Non-pigmented ciliary epithelial cell (primary cell): ENCODE results near the gene MEF2A.
A peak's percentile ranks its signal among the peaks of the same experiment; 100 is the strongest.
"Not testable (repeated sequence)": the region's sequence is repeated elsewhere in the genome, so short reads cannot be mapped to it uniquely, and the experiment has no call there.

Experiments used
- DNase-seq: peaks from one replicate; pipeline ENCODE4 v3.0.0-alpha.2; 2010; ENCODE audit warnings: low read depth

Gene MEF2A

DNA sequence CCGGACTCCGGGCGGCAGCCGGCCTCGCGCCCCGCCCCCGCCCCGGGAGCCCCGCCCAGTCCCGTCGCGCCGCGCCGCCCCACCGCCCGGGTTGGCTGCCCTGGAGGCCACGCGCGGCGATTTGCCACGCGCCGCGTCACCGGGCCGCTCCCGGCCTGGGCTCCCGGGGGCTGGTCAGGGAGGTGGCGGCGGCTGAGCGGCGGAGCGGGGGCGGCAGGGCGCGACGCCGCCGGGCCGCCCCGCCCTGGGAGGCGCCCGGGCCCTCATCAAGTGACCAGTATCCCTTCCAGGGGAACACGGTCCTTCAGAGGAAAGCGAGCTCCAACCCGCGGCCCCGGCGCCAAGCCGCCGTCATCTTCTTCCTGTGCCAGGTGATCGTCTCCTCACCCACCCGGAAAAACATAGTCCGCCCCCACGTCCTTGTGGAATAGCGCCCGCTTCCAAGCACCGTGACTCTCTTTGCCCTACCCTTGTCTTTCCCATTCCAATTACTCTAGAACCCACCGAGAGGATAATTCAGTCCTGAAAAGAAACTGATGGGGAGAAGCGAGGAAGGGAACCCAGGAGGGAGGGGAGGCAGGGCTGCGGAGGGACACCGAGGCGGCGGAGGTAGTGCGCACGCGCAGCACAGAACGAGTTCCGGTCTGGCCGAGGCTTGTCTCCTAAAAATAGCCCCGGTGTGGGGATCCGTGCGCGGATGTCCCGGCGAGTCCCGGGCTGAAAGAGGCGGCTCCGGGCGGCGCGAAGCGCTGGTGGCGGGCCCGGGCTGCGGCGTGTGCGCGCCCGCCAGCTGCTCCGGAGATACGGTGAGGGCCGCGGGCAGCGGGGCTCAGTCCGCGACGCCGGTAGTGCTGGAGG lies at the start of gene MEF2A:
Gene MEF2A (plus strand): TSS at position 686 of the 858 bp plus-strand sequence. CDS start 67,136 bp downstream, outside the sequence.
- DNase-seq: peak; percentile 71

DNA sequence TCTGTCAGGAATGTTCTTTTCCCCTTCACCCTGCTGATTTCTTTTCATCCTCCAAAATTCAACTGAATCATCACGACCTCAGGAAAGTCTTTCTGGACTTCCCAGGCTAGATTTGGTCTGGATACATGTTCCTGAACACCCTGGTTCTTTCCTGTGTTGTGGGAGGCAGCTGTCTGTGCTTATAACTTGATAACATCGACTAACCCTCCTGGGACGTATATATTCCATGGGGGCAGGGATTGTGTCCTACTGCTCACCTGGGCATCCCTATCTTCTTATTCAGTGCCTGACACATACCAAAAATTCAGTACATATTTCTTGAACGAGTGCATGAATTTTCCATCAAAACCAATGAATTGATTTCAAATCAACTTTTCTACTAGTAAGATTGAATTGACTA lies 47.6 kb upstream of the MEF2A start:
- no peak for DNase-seq

DNA sequence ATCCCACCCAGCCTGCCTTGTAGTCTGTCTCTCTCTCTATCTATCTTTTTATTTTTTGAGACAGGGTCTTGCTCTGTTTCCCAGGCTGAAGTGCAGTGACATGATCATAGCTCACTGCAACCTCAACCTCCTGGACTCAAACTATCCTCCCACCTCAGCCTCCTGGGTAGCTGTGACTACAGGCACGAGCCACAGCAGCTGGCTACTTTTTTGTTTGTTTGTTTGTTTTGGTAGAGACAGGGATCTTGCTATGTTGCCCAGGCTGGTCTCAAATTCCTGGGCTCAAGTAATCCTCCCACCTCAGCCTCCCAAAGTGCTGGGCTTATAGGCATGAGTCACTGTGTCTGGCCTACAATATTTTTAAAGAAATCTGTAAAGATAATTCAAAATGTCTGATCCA lies 46.4 kb upstream of the MEF2A start:
- DNase-seq: not testable (repeated sequence)

DNA sequence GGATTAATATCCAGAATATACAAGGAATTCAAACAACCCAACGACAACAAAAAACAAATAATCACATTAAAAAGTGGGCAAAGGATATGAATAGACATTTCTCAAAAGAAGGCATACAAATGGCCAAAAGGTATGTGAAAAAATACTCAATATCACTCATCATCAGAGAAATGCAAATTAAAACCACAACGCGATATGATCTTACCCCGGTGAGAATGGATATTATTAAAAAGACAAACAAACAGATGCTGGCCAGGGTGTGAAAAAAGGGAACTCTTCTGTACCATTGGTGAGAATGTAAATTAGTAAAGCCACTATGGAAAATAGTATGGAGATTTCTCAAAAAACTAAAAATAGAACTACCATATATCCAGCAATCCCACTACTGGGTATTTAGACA lies 43.5 kb upstream of the MEF2A start:
- DNase-seq: no peak

DNA sequence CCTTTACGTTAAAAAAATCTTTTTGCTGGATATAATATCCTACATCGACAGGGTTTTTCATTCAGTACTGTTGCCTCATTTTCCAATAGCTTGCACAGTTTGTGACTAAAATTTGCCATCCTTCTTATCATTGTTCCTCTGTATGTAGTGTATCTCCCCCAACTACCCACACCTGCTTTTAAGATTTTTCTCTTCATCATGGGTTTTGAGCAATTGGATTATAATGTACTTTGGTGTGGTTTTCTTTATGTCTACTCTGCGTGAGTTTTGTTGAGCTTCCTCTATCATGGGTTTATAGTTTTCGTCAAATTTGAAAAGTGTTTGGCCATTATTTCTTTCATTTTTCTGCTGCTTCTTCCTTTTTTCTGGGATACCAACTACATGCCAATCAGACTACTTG lies 39.6 kb upstream of the MEF2A start:
- no peak for DNase-seq

DNA sequence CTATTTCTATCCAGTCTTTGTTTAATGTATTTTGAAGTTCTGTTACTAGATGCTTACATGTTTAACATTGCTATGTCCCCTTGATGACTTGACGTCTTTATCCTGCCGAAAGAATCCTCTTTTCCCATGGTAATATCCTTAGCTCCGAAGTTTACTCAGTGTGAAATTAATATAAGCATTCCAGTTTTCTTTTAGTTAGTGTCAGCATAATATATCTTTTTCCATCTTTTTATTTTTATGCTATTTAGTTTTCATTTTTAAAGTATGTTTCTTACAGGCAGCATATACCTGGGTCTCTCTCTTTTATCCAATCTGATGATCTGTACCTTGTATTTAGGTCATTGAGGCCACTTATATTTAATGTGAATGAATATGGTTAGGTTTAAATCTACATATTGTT lies 39.1 kb upstream of the MEF2A start:
- DNase-seq: no peak

DNA sequence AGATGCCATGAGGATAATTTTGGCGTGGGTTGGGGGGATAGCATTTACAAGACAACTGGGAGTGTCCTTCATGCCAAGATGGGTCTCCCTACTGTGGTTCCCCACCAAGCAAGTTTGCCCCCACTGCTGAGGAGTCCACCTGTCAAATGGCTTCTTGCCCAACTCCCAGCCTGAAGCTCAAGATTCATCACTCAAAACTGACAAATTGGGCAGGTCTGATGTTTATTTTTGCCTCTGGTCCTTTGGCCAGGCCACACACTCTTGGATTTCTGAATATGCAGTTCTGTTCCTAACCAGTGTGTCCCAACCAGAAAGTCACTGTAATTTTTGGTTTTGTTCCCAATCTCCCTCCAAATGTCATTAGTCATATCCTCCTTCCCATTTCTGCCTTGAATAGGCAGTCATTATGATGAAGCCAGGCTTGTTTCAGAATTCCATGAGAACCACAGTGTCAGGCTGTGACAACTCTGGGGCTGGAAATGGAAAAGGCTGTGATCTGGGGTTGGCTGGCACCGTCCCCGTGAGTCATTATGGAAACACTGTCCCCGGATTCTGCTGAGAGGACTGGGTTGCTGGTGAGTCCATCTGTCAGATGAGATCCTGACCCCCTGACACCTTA lies 29.3 kb upstream of the MEF2A start:
- peak; percentile 17 for DNase-seq

DNA sequence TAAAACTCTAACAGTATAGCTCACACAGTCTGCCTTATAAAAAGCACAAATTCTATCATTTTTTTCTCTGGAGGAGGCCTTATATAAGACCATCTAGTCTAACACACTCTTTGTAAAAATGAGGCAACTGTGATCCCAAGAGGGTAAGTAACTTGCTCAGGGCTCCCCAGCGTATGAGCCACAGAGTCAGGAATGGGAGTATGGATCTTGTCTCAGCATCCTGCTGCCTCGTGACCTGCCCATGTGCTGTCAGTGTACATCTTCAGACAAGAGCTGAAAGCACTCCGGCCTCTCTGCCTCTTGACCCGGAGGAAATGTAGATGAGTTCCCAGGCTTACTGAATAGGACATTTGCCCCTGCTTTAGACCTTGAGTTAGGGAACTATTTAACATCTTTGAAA lies 28.4 kb upstream of the MEF2A start:
- no peak for DNase-seq

DNA sequence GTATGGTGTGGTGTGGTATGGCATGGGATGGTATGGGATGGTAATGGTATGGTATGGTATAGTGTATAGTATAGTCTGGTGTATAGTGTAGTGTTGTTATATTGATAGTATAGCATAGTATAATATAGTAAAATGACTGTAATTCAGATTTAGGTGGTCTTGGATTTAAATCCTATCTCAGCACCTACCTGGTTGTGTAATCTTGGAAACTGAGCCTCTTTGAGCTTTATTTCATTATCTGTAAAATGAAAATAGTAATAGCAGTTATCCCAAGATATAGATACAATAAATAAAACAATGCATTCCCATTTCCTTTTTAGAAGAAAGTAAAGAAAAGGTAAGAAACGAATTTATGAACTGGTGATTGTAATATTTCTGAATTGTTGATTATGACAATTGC lies 27.5 kb upstream of the MEF2A start:
- no peak for DNase-seq

DNA sequence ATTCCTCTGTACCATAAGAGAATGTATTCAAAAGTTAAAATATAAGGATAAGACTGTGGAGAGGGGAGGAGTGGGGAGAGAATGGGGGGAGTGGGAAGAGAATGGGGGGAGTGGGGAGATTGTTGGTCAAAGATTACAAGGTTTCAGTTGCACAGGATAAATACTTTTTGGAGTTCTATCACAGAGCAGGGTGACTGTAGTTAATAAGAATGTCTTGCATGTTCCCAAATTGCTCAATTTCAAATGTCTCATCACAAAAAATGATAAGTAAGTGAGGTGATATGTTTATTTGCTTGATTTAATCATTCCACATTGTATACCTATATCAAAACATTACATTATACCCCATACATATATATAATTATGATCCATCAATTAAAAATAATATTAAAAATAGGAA lies 23.0 kb upstream of the MEF2A start:
- DNase-seq: no peak

DNA sequence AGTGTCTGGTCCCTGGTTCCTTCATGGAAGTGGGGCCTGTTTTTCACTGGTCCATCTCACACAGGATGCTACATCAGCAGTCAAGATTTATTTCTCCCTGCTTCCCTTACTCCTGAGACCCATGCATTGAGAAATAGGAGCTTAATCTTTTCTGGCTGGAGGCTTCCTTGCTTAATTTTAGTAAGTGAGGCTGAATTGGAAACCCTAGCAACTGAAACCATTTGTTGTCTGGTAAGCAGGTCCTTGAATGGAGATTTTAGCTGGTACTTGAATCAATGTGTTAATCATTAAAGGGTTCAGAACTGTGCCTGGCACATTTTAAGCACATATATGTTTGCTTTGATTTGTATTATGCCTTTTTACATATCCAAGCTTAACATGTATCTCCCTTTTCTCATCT lies 20.2 kb upstream of the MEF2A start:
- DNase-seq: no peak

DNA sequence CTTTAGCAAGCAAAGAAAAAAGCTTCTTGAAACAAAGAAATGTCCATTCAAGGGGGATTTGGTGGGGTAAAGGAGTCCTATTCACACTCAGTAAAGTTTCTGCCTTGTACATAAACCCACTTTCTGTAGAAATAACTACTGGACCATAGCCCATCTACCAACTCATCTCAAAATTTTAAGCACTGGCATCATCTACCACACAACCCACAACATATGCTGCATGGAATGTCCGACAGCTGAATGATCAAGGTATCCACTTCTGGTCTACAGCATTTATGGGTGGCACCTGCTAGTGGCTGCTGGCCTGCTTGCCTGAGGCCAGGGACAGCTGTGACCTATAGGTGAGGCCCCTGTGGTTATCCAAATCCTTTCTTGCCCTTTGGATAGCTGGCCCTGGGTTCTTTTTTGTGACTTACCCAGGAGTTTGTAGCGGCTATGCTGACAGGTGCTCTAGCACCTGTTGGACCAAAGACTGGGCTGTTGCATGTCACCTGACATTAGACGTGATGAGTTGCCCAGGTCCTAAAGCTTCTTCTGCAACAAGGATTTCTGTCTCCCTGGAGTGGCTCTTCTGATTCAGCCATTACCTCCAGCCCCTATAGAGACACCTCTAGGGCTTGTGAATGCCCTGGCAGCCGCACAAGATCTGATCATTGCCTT lies 19.2 kb upstream of the MEF2A start:
- no peak for DNase-seq

DNA sequence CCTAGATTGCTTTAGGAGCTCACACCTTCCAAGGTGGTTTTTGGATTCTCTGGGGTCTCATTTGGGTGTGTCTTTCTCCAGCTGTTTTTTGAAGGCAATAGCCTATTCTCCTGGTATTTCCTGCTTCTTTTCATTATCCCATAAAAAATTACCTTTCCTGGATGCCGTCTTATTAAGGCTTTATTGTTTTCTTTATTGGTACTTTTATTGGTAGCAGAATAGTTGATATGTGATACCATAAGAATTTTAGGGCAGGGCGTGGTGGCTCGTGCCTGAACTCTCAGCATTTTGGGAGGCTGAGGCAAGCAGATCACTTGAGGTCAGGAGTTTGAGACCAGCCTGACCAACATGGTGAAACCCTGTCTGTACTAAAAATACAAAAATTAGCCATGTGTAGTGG lies 18.3 kb upstream of the MEF2A start:
- DNase-seq: no peak

DNA sequence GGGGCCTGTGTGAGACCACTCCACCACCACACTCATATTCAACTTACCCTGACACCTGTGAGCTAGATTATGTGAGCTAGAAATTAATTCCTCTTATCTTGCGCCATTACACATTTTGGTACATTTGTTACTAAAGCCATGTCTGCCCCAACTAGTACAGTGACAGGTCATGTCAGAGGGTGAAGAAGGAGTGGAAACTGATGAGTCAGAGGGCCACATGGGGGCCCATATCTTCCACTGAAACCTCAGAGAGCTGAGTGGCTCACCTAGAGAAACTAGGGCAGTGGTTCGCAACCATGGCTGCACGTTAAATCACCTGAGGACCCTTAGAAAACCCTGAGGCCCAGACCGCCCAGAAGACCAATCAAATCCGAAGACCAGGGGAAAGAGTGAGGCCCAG lies 15.7 kb upstream of the MEF2A start:
- no peak for DNase-seq

DNA sequence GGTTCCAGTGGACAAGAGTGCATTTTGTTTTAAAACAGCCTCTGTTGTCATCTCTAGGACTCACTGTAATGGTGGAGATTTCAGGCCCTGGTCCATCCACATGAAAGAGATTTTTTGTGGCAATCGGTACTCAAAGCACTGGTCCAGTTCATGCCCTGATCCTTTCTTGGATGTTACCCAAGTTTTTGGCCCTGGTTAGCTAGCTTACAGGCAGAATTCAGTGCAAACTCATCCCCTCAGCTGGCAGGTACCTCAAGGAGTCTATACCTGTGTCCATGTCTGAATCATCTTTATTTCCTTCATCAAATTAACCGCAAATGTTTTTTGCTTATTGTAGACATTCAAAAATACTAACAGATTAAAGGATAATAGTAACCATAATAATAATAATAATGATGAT lies 13.7 kb upstream of the MEF2A start:
- no peak for DNase-seq

DNA sequence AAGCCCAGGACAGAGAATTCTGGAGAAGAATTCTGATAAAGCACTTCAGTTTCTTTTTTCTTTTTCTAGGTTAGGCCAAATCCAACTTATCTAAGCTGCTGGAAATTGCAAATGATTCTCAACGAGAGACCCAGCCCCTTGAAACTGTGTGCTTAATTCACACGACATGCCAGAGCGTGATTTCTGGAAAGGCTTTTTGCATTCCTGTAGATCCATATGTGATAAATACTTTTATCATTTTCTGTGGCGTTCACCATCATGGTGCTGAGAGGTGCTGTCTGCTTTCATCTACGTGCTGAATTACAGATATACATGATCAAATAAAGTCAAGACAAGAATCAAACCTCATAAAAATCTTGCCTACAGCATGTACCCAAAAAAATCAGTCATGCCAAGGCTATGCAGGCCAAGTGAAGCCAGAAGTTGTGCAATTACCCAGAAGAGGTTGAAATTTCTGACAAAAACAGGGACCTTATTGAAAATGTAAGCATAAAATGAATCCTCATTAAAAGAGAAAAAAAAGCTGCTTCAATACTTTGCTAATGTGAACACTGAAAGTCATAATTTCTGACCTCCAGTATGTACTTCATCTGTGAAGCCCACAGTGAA lies 10.8 kb upstream of the MEF2A start:
- DNase-seq: no peak

DNA sequence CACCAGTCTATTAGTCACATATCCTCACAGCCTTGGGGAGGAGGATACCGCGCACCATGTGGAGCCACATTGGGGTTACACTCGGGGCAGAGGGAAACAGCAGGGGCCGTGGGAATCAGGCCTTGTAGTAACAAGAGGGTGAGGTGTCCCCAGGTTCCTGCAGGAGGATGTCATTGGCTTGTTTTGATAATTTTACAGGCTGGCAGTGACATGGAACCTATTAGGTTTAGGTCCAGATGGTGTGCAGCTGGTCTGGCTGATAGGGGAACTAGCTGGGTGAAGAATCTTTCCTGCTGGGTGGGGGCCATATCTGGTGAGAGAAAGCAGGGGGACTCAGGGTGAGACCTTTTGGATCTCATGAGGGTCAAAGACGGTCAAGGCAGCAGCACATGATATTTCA lies 9.8 kb upstream of the MEF2A start:
- no peak for DNase-seq

DNA sequence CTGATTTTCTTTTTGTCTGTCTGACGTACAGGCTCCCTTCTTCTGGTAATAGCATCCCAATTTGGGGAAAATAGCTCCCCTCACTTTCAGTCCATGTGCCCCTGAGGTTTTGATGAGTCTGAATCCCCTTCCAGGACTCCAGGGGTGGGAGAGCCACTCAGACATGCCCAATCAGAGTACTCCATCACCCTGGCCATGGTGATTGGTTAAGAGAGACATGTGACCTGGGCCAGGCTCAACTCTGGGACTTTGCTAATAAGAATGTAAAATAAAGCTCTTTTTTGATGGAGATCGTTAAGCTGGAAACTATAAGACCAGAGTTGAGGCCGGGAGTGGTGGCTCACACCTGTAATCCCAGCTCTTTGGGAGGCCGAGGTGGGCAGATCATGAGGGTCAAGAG lies 9.2 kb upstream of the MEF2A start:
- no peak for DNase-seq

DNA sequence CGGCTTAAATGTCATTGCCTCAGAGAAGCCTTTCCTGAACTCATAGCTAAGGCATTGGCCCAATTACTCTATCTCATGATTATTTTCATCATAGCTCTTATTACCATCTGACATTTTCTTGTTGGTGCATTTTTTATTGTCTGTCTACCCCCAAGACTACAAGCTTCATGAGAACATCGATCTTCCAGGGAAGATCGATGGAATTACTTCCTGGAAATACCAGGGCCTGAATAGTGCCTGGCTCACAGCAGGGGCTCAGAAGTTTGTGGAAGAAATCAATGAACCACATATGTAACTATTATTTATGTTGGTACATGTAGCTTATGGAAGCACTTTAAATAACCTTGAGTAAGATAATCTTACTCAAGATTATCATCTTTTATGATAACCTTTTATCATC lies 7.7 kb upstream of the MEF2A start:
- no peak for DNase-seq

DNA sequence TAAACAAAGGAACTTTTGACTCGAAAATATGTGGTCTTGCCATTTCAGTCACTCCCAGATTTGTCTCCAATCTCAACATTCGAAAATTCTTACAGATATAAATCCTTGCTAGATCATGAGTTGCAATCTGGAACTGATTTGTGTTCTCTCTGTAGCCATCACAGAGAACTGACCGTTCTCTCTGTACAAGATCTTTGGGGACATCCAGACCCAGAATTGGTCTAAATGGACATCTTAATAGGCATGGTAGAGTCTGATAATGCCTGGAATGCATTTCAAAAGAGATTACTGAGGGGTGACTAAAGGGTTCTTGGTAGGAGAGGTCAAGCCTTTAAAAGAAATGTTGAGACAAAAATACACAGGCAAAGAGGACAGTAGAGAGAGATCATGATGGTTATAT lies 7.2 kb upstream of the MEF2A start:
- no peak for DNase-seq

DNA sequence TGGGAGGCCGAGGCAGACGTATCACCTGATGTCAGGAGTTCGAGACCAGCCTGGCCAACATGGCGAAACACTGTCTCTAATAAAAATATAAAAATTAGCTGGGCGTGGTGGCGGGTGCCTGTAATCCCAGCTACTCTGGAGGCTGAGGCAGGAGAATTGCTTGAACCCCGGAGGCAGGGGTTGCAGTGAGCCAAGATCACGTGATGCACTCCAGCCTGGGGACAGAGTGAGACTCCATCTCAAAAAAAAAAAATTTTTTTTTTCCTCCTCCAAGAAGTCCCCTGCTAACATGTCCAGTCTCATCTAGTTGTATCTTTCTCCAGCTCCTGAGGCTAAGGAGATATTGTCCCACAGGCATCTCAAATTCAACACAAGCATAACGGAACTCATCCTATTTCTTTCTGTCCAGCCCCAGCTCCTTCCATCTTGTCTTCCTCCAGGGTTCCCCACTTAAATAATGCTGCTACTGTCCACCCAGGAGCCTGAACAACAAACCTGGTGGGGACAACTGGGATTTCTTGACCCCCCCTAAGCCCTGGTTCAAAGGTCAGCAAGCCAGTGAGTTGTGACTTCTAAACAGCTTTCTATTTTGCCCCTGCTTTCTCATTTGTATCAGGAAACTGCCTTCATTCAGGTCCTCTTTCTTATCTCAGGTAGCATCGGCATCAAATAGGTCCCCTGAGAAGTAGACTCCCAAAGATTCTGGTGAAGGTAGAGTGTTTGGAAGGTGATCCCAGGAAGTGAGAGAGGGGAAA lies 4.1 kb upstream of the MEF2A start:
- DNase-seq: no peak

DNA sequence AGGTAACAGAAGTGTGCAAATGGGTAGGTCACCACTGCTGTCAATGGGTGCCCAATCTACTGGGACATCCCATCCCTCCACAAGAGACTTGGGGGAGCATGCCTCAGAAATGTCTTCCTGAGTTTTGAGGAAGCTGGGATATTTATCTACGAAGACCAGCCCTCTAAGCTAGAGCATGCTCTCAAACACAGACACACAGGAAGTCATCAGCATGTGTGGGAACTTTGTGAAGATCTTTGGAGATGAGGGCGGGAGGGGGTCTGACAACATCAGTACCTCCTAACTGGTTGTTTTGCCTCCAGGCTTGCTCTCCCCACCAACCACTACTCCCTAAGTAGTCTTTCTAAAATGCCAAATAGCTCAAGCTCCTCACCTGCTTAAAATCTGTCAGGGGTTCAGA lies 3.5 kb upstream of the MEF2A start:
- no peak for DNase-seq
